ENCODE data around the gene CACTIN. TPM values are rescaled to one million over a fixed set of nuclear protein-coding genes. Genes with fewer than 3 reads are reported as not detected.

CACTIN gene
- total and polyA plus RNA-seq, 4 donors: 16.7 to 23.4 (median 18.7) TPM

GRCh38 chr19:3595521-3596061 is 31.0 kb downstream of the CACTIN start:
- H3K27me3 ChIP-seq (ENCODE audit: control insufficient read depth in 3 of 3, insufficient read depth in 3 of 3, low read length in 2 of 3): peaks cover 0 to 5% (median 2%) of the 10 kb centered on the region in 3 donors
- ATAC-seq (ENCODE audit: insufficient read depth, low FRiP score) (no peak), DNase-seq (no peak)
- WGBS, 2 donors: 86 to 90% methylated on average over 30 to 34 of the region's 34 CpGs
- peaks cover 0 to 11% (median 0%) of the 10 kb centered on the region in 4 donors for H3K36me3 ChIP-seq (ENCODE audit: control insufficient read depth in 4 of 4, insufficient read depth in 4 of 4, low read length in 4 of 4)
- peaks cover 0 to 2% (median 0%) of the 10 kb centered on the region in 4 donors for H3K9me3 ChIP-seq (ENCODE audit: control insufficient read depth in 4 of 4, insufficient read depth in 3 of 4, low read length in 3 of 4)
- no peak overlapping the region for H3K27ac ChIP-seq (ENCODE audit: low read depth in 1 of 2, low read length in 1 of 2)
- H3K9ac ChIP-seq (ENCODE audit: insufficient read depth in 1 of 2, low read length in 2 of 2): no peak overlapping the region
- no peaks in the 10 kb centered on the region for H3K4me1 ChIP-seq (ENCODE audit: control insufficient read depth in 5 of 5, insufficient read depth in 5 of 5, low read length in 5 of 5)
- H3K4me3 ChIP-seq: no peak overlapping the region
- TF ChIP-seq, protein P1, sequence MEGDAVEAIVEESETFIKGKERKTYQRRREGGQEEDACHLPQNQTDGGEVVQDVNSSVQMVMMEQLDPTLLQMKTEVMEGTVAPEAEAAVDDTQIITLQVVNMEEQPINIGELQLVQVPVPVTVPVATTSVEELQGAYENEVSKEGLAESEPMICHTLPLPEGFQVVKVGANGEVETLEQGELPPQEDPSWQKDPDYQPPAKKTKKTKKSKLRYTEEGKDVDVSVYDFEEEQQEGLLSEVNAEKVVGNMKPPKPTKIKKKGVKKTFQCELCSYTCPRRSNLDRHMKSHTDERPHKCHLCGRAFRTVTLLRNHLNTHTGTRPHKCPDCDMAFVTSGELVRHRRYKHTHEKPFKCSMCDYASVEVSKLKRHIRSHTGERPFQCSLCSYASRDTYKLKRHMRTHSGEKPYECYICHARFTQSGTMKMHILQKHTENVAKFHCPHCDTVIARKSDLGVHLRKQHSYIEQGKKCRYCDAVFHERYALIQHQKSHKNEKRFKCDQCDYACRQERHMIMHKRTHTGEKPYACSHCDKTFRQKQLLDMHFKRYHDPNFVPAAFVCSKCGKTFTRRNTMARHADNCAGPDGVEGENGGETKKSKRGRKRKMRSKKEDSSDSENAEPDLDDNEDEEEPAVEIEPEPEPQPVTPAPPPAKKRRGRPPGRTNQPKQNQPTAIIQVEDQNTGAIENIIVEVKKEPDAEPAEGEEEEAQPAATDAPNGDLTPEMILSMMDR (IDR thresholded peaks at IDR 0.05; ENCODE audit: control extremely low read depth, extremely low read depth): no peak

DNA sequence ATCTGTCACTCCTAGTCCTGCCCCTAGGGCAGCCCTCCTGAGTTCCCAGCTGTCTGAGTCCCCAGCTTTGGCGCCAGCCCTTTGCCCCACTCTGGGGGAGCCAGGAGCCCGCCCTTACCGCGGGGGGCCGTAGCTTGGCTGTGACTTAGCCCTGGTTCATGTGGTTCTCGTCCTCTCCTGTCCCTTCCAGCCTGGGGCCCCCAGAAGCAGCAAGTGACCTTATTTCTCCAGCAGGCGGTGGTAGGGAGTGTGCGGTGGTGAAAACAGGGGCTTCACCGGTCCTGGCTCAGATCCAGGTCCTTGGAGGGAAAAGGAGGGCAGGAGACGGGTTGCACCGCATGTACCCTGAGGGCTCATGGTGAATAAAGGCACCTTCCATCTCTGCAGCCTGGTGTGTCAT is 33.4 kb downstream of the CACTIN start:
- WGBS, 2 donors: 53 to 58% methylated on average over 11 of the region's 11 CpGs
- peaks cover 0 to 7% (median 0%) of the 10 kb centered on the region in 4 donors for H3K36me3 ChIP-seq (ENCODE audit: control insufficient read depth in 4 of 4, insufficient read depth in 4 of 4, low read length in 4 of 4)
- no peaks in the 10 kb centered on the region for H3K9me3 ChIP-seq (ENCODE audit: control insufficient read depth in 4 of 4, insufficient read depth in 3 of 4, low read length in 3 of 4)
- no peaks in the 10 kb centered on the region for H3K4me1 ChIP-seq (ENCODE audit: control insufficient read depth in 5 of 5, insufficient read depth in 5 of 5, low read length in 5 of 5)
- peaks cover 0 to 5% (median 2%) of the 10 kb centered on the region in 3 donors for H3K27me3 ChIP-seq (ENCODE audit: control insufficient read depth in 3 of 3, insufficient read depth in 3 of 3, low read length in 2 of 3)
- TF ChIP-seq, protein P1 (IDR thresholded peaks at IDR 0.05; ENCODE audit: control extremely low read depth, extremely low read depth): no peak
- no peak overlapping the region for H3K9ac ChIP-seq (ENCODE audit: insufficient read depth in 1 of 2, low read length in 2 of 2)
- ATAC-seq (ENCODE audit: insufficient read depth, low FRiP score): no peak
- H3K4me3 ChIP-seq: no peak overlapping the region
- no peak for DNase-seq
- no peak overlapping the region for H3K27ac ChIP-seq (ENCODE audit: low read depth in 1 of 2, low read length in 1 of 2)

DNA sequence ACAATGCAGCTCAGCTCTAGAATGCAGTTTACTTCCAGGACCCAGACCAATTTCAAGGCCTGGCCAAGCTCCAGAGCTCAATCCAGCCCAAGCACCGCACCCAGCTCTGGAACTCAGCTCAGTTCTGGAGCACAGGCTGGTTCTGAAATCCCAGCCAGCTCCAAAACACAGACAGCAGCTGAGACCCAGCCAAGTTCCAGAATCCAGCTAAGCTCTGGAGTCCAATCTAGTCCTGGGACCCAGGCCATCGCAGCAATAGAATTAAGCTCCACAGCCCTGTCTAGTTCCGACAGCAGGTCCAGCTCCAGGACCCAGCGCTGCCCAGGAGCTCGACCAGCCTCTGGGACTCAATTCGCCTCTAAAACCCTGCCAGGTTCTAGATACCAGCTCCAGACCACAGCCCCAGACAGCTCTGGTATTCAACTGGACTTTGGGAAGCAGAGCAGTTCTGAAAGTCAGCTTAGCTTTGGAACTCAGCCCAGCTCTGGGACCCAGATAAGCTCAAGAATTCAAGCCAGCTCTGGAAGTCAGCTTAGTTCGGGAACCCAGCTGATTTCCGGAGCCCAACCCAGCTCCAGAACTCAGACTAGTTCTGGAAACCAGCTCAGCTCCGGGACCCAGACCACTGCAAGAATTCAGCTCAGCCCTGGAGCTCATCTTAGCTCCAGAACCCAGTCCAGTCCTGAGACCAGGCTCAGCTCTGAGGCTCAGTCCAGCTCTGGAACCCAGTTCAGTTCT is 34.5 kb downstream of the CACTIN start:
- Histone ChIP-seq H3K27ac (ENCODE audit: low read depth in 1 of 2, low read length in 1 of 2) (no peak overlapping the region), H3K9ac (ENCODE audit: insufficient read depth in 1 of 2, low read length in 2 of 2) (no peak overlapping the region), H3K9me3 (ENCODE audit: control insufficient read depth in 4 of 4, insufficient read depth in 3 of 4, low read length in 3 of 4) (no peaks in the 10 kb centered on the region), H3K27me3 (ENCODE audit: control insufficient read depth in 3 of 3, insufficient read depth in 3 of 3, low read length in 2 of 3) (peaks cover 0 to 5% (median 2%) of the 10 kb centered on the region in 3 donors), H3K4me1 (ENCODE audit: control insufficient read depth in 5 of 5, insufficient read depth in 5 of 5, low read length in 5 of 5) (no peaks in the 10 kb centered on the region), H3K4me3 (no peak overlapping the region), H3K36me3 (ENCODE audit: control insufficient read depth in 4 of 4, insufficient read depth in 4 of 4, low read length in 4 of 4) (peaks cover 0 to 5% (median 0%) of the 10 kb centered on the region in 4 donors)
- 89 to 91% methylated on average over 9 of the region's 9 CpGs for WGBS, 2 donors
- no peak for ATAC-seq (ENCODE audit: insufficient read depth, low FRiP score)
- TF ChIP-seq, protein P1 (IDR thresholded peaks at IDR 0.05; ENCODE audit: control extremely low read depth, extremely low read depth): no peak
- DNase-seq: peak in 1 of 3 donors; percentile 10
